ENCODE measurements around the gene SLC39A1. TPM values are rescaled to one million over a fixed set of nuclear protein-coding genes. Genes with fewer than 3 reads are reported as not detected.

Gene SLC39A1
- total and polyA plus RNA-seq, 9 of the 15 experiments (the other 6 are each of a cell fraction or from before 2014, with no cell fraction given) = 9.9 to 81.1 (median 62.7) TPM

- TF ChIP-seq PCBP2 (IDR thresholded peaks at IDR 0.05; ENCODE audit: low read depth, low read length, poor library complexity, severe bottlenecking) (no peak), ZNF165 (CRISPR knock-in tag; IDR thresholded peaks at IDR 0.05; ENCODE audit: borderline replicate concordance) (no peak), HEY1 (CRISPR knock-in tag; IDR thresholded peaks at IDR 0.05; ENCODE audit: borderline replicate concordance) (no peak), KLF6 (CRISPR knock-in tag; IDR thresholded peaks at IDR 0.05; ENCODE audit: borderline replicate concordance) (no peak), PRDM10 (IDR thresholded peaks at IDR 0.05; ENCODE audit: partially characterized antibody) (no peak), PKNOX1 (IDR thresholded peaks at IDR 0.05) (peak; percentile 96), ZBTB26 (CRISPR knock-in tag; IDR thresholded peaks at IDR 0.05) (no peak), ZEB2 (IDR thresholded peaks at IDR 0.05) (no peak), ELK3 (CRISPR knock-in tag; IDR thresholded peaks at IDR 0.05) (no peak), RBM22 (IDR thresholded peaks at IDR 0.05; ENCODE audit: low read depth, low read length, poor library complexity, severe bottlenecking) (no peak), ZBTB34 (CRISPR knock-in tag; IDR thresholded peaks at IDR 0.05) (no peak), MTA1 (IDR thresholded peaks at IDR 0.05; ENCODE audit: borderline replicate concordance) (no peak), FOXA1 (IDR thresholded peaks at IDR 0.05; ENCODE audit: borderline replicate concordance) (no peak), NR4A1 (CRISPR knock-in tag; IDR thresholded peaks at IDR 0.05) (no peak), NR4A1 (tag; IDR thresholded peaks at IDR 0.05) (no peak), ZFP30 (CRISPR knock-in tag; IDR thresholded peaks at IDR 0.05; ENCODE audit: borderline replicate concordance) (no peak), ZNF121 (CRISPR knock-in tag; conservative IDR thresholded peaks at IDR 0.05) (no peak), FOS (IDR thresholded peaks at IDR 0.05; ENCODE audit: extremely low read depth, insufficient read length) (no peak), KDM2B (CRISPR knock-in tag; IDR thresholded peaks at IDR 0.05) (no peak), HDAC2 (IDR thresholded peaks at IDR 0.05) (no peak)
Observed at GRCh38 chr1:153919876-153920852, 43.2 kb downstream of the SLC39A1 start (continued).
